ENCODE data around the gene BICRAL. TPM values are rescaled to one million over a fixed set of nuclear protein-coding genes. Genes with fewer than 3 reads are reported as not detected.
"Not testable (repeated sequence)": the region's sequence is repeated elsewhere in the genome, so short reads cannot be mapped to it uniquely, and the experiment has no call there.

Gene BICRAL
- polyA plus RNA-seq, 1 of the 3 experiments (the other 2 are of a cell fraction): 5.1 TPM

GRCh38 chr6:42791706-42792320 is 10.0 kb downstream of the BICRAL start (continued):
- TF ChIP-seq, protein P1, sequence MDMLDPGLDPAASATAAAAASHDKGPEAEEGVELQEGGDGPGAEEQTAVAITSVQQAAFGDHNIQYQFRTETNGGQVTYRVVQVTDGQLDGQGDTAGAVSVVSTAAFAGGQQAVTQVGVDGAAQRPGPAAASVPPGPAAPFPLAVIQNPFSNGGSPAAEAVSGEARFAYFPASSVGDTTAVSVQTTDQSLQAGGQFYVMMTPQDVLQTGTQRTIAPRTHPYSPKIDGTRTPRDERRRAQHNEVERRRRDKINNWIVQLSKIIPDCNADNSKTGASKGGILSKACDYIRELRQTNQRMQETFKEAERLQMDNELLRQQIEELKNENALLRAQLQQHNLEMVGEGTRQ (IDR thresholded peaks at IDR 0.05; ENCODE audit: borderline replicate concordance, low read depth, low read length): no peak
- TF ChIP-seq RCOR1 (IDR thresholded peaks at IDR 0.05; ENCODE audit: low read length) (no peak), CHD2 (IDR thresholded peaks at IDR 0.05; ENCODE audit: low read length, partially characterized antibody) (no peak), GABPA (IDR thresholded peaks at IDR 0.05; ENCODE audit: low read depth) (no peak), NRF1 (IDR thresholded peaks at IDR 0.05; ENCODE audit: low read depth, low read length) (no peak)
- TF ChIP-seq, protein P2, sequence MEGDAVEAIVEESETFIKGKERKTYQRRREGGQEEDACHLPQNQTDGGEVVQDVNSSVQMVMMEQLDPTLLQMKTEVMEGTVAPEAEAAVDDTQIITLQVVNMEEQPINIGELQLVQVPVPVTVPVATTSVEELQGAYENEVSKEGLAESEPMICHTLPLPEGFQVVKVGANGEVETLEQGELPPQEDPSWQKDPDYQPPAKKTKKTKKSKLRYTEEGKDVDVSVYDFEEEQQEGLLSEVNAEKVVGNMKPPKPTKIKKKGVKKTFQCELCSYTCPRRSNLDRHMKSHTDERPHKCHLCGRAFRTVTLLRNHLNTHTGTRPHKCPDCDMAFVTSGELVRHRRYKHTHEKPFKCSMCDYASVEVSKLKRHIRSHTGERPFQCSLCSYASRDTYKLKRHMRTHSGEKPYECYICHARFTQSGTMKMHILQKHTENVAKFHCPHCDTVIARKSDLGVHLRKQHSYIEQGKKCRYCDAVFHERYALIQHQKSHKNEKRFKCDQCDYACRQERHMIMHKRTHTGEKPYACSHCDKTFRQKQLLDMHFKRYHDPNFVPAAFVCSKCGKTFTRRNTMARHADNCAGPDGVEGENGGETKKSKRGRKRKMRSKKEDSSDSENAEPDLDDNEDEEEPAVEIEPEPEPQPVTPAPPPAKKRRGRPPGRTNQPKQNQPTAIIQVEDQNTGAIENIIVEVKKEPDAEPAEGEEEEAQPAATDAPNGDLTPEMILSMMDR (IDR thresholded peaks at IDR 0.05): no peak

DNA sequence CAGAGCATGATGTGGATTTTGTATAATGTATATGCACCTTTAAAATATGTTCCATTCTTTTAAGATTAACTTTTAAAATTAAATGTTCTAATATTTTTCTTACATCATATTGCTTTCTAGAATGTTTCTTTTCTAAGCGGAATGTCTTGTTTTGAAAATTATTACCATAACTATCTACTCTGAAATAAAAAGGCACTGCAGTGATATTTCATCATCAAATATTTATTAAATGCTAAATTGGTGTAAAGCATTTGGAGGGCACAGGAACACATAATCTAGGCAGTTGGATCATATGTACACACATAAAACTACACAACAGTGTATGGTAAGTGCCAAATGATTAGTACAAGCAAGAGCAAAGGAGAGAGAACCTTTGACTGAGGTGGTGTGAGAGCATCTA is 13.8 kb downstream of the BICRAL start:
- no peaks in the 10 kb centered on the region for H3K9me2 ChIP-seq
- peaks cover 0 to 5% of the 10 kb centered on the region in 2 experiments; a peak in 2 of 4 replicates for H3K4me1 ChIP-seq (ENCODE audit: control insufficient read depth in 1 of 2, insufficient read depth in 2 of 2, low read depth in 1 of 2, low read length in 1 of 2)
- no peak for TF ChIP-seq TEAD4 (IDR thresholded peaks at IDR 0.05; ENCODE audit: borderline replicate concordance, insufficient read depth)
- no peak for TF ChIP-seq EP300 (IDR thresholded peaks at IDR 0.05; ENCODE audit: borderline replicate concordance in 1 of 2, low read depth in 1 of 2, low read length in 1 of 2)
- WGBS (ENCODE audit: low lambda C conversion rate): 95% methylated on average over 1 of the region's 1 CpG
- no peaks in the 10 kb centered on the region for H4K20me1 ChIP-seq (ENCODE audit: insufficient read depth)
- ChIA-PET POLR2A (no interaction called here), CTCF (no interaction called here)
- H3K4me2 ChIP-seq: no peak overlapping the region
- H3K4me3 ChIP-seq (ENCODE audit: low read depth in 2 of 2, low read length in 1 of 2): no peak overlapping the region
- peaks cover 38% of the 10 kb centered on the region for H3F3A ChIP-seq (replicated peaks; ENCODE audit: insufficient read depth)
- H3K79me2 ChIP-seq (ENCODE audit: insufficient read depth): peaks cover 11% of the 10 kb centered on the region; the same call in 1 of the 2 replicates
- no peak overlapping the region for H3K9ac ChIP-seq
- no peak overlapping the region for H2AFZ ChIP-seq (ENCODE audit: low read depth)
- H3K9me3 ChIP-seq: no peaks in the 10 kb centered on the region
- no peak overlapping the region for H3K27ac ChIP-seq (ENCODE audit: low read depth in 2 of 2, low read length in 1 of 2)
- H3K27me3 ChIP-seq (ENCODE audit: insufficient read depth): no peaks in the 10 kb centered on the region
- no peak for DNase-seq
- H3K36me3 ChIP-seq (replicated peaks in 1 of 2; ENCODE audit: control insufficient read depth in 1 of 2, insufficient read depth in 2 of 2, low read length in 1 of 2): no peaks in the 10 kb centered on the region

DNA sequence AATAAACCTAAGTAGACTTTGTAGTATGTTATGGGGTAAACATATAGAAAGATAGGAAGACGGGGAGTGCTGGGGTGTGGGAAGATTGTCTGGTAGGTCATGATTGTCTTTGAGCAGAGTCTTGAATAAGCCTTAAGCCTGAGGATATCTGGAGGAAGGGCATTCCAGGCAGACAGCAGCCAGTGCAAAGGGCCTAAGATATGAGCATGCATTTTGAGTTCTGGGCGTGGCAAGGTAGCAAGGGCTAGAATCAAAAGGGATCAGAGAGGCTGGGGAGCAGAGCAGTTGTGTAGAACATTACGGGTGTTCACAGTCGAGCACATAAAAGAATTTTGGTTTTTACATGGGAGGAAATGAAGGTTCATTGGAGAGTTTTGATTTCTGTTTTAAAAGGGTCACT is 14.3 kb downstream of the BICRAL start:
- Histone ChIP-seq H3K4me2 (no peak overlapping the region), H3K9me2 (no peaks in the 10 kb centered on the region), H3F3A (replicated peaks; ENCODE audit: insufficient read depth) (peaks cover 35% of the 10 kb centered on the region), H3K27ac (ENCODE audit: low read depth in 2 of 2, low read length in 1 of 2) (no peak overlapping the region), H3K36me3 (replicated peaks in 1 of 2; ENCODE audit: control insufficient read depth in 1 of 2, insufficient read depth in 2 of 2, low read length in 1 of 2) (no peaks in the 10 kb centered on the region), H3K27me3 (ENCODE audit: insufficient read depth) (no peaks in the 10 kb centered on the region), H3K9me3 (no peaks in the 10 kb centered on the region), H3K4me1 (ENCODE audit: control insufficient read depth in 1 of 2, insufficient read depth in 2 of 2, low read depth in 1 of 2, low read length in 1 of 2) (peaks cover 0 to 5% of the 10 kb centered on the region in 2 experiments; a peak in 1 of 4 replicates), H2AFZ (ENCODE audit: low read depth) (no peak overlapping the region), H4K20me1 (ENCODE audit: insufficient read depth) (peaks cover 2% of the 10 kb centered on the region; the same call in 1 of the 2 replicates), H3K4me3 (ENCODE audit: low read depth in 2 of 2, low read length in 1 of 2) (no peak overlapping the region), H3K9ac (no peak overlapping the region), H3K79me2 (ENCODE audit: insufficient read depth) (peaks cover 8% of the 10 kb centered on the region; the same call in 1 of the 2 replicates)
- ChIA-PET POLR2A (no interaction called here), CTCF (no interaction called here)
- WGBS (ENCODE audit: low lambda C conversion rate): 98% methylated on average over 4 of the region's 4 CpGs
- TF ChIP-seq JUND (IDR thresholded peaks at IDR 0.05): no peak
- no peak for DNase-seq

DNA sequence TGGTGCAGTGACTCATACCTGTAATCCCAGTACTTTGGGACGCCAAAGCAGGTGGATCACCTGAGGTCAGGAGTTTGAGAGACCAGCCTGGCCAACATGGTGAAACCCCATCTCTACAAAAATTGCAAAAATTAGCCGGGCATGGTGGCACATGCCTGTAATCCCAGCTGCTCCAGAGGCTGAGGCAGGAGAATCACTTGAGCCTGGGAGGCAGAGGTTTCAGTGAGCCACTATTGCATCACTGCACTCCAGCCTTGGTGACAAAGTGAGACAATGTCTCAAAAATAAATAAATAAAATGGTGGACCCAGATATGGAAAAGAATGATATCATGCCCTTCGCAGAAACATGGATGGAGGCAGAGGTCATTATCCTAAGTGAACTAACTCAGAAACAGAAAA is 15.8 kb downstream of the BICRAL start:
- DNase-seq; H4K20me1 ChIP-seq (ENCODE audit: insufficient read depth); H3K27ac ChIP-seq (ENCODE audit: low read depth in 2 of 2, low read length in 1 of 2); POLR2A ChIA-PET; H3K9me3 ChIP-seq; CTCF ChIA-PET; H3K9me2 ChIP-seq; H3K4me3 ChIP-seq (ENCODE audit: low read depth in 2 of 2, low read length in 1 of 2); H3K4me2 ChIP-seq; H3K79me2 ChIP-seq (ENCODE audit: insufficient read depth); H3K9ac ChIP-seq; H2AFZ ChIP-seq (ENCODE audit: low read depth); H3K36me3 ChIP-seq (replicated peaks in 1 of 2; ENCODE audit: control insufficient read depth in 1 of 2, insufficient read depth in 2 of 2, low read length in 1 of 2); H3K4me1 ChIP-seq (ENCODE audit: control insufficient read depth in 1 of 2, insufficient read depth in 2 of 2, low read depth in 1 of 2, low read length in 1 of 2); H3K27me3 ChIP-seq (ENCODE audit: insufficient read depth): not testable (repeated sequence)
- 81% methylated on average over 3 of the region's 3 CpGs for WGBS (ENCODE audit: low lambda C conversion rate)
- peaks cover 23% of the 10 kb centered on the region for H3F3A ChIP-seq (replicated peaks; ENCODE audit: insufficient read depth)
